K562 (cell line): ENCODE data around the gene ARMC2. TPM values are rescaled to one million over a fixed set of nuclear protein-coding genes. Genes with fewer than 3 reads are reported as not detected.
A peak's percentile ranks its signal among the peaks of the same experiment; 100 is the strongest.

ENCODE experiments used
- ATAC-seq: fragments of 200-7000 bp; cut with Tn5 transposase; 3 replicates; pipeline ENCODE4 v1.9.1; 2020; ENCODE audit warnings: moderate library complexity
- BruUV-seq: library from RNA; stranded (reverse); fragments of 400-500 nt; replicated peaks from 2 replicates; lab custom pipeline; 2021; lab: Mats Ljungman, UMichigan
- CTCF ChIA-PET: fragments of 300-600 bp; formaldehyde crosslinking; extraction: SDS; loops from one replicate; lab custom pipeline; 2021; ENCODE audit warnings: low intra/inter-chr PET ratio; lab: Yijun Ruan, JAX
- POLR2A ChIA-PET: fragments of 300-600, 350-650 bp; sonication (Branson Sonifier 250); formaldehyde crosslinking; extraction: SDS; loops from one replicate; lab custom pipeline; 2021; ENCODE audit warnings: antibody characterized with exemption, inconsistent platforms; lab: Yijun Ruan, JAX
- DNase-seq, 4 experiments: peaks; one replicate each; pipeline versions ENCODE4 v3.0.0 to v3.0.0-alpha.2; 2011 to 2018; ENCODE audit warnings: low spot score in 3 of 4, mixed read lengths in 3 of 4; ENCODE audit errors: extremely low read depth in 1 of 4
- FAIRE-seq: peaks from 2 replicates; lab custom pipeline; 2011; peaks lifted over from hg19 to GRCh38; lab: Jason Lieb, UNC
- H2AFZ ChIP-seq: 2 replicates; pipeline ENCODE4 v1.6.0; 2011; ENCODE audit warnings: low read depth, low read length, control low read depth, inconsistent platforms
- H3K27ac ChIP-seq: fragments of 200-600 bp; 3 replicates; pipeline ENCODE4 v1.8.0; 2011; ENCODE audit warnings: low read depth, mild to moderate bottlenecking, control low read depth, inconsistent platforms, low read length, moderate library complexity, mixed read lengths; ENCODE audit errors: extremely low read depth
- H3K27me3 ChIP-seq, 2 experiments: fragments of 300-600 bp in 1 of 2; 2 replicates in 1 of 2; 3 replicates in 1 of 2; pipeline versions ENCODE4 v1.6.0 to v1.8.0; 2011; ENCODE audit warnings: inconsistent platforms in 2 of 2, low read length in 2 of 2, mild to moderate bottlenecking in 1 of 2, mixed read lengths in 1 of 2, moderate library complexity in 1 of 2; ENCODE audit not compliant: control insufficient read depth in 2 of 2, insufficient read depth in 2 of 2
- H3K36me3 ChIP-seq: fragments of 300-600 bp; 3 replicates; pipeline ENCODE4 v1.8.0; 2011; ENCODE audit warnings: mild to moderate bottlenecking, low read length, inconsistent platforms; ENCODE audit not compliant: control insufficient read depth, insufficient read depth
- H3K4me1 ChIP-seq, 2 experiments: fragments of 200-600 bp in 1 of 2; replicated peaks in 1 of 2; 2 replicates in 1 of 2; 3 replicates in 1 of 2; pipeline versions ENCODE4 v1.5.1 to v1.8.0; 2011; ENCODE audit warnings: inconsistent platforms in 2 of 2, low read length in 2 of 2, mild to moderate bottlenecking in 1 of 2, mixed read lengths in 1 of 2, moderate library complexity in 1 of 2; ENCODE audit not compliant: control insufficient read depth in 2 of 2, insufficient read depth in 2 of 2
- H3K4me2 ChIP-seq: 2 replicates; pipeline ENCODE4 v1.6.1; 2011; ENCODE audit warnings: low read length, control low read depth, inconsistent platforms, mixed read lengths; ENCODE audit not compliant: insufficient read depth
- H3K4me3 ChIP-seq: fragments of 200-600 bp; sonication (generic), shearing (Covaris generic); 2 replicates; pipeline ENCODE4 v1.5.1; 2016; ENCODE audit warnings: control low read depth, inconsistent platforms
- H3K79me2 ChIP-seq: fragments of 200-600 bp; 3 replicates; pipeline ENCODE4 v1.8.0; 2011; ENCODE audit warnings: low read length, inconsistent platforms; ENCODE audit not compliant: control insufficient read depth, insufficient read depth
- H3K9ac ChIP-seq, 2 experiments: 2 replicates each; pipeline versions ENCODE4 v1.6.0 to v1.6.1; 2011; ENCODE audit warnings: low read depth in 2 of 2, low read length in 2 of 2, control low read depth in 1 of 2, inconsistent platforms in 1 of 2, mild to moderate bottlenecking in 1 of 2, mixed read lengths in 1 of 2; ENCODE audit not compliant: insufficient read depth in 1 of 2
- H3K9me1 ChIP-seq: one replicate; pipeline ENCODE4 v1.6.0; 2011; ENCODE audit warnings: inconsistent platforms, mild to moderate bottlenecking, low read length, moderate library complexity; ENCODE audit not compliant: control insufficient read depth, insufficient read depth
- H3K9me3 ChIP-seq: replicated peaks from 2 replicates; pipeline ENCODE4 v1.5.1; 2011; ENCODE audit warnings: low read depth, low read length, inconsistent platforms; ENCODE audit not compliant: control insufficient read depth, insufficient read depth
- H4K20me1 ChIP-seq: replicated peaks from 2 replicates; pipeline ENCODE4 v1.6.1; 2011; ENCODE audit warnings: low read length, inconsistent platforms, mixed read lengths; ENCODE audit not compliant: control insufficient read depth, insufficient read depth
- ATF1 ChIP-seq, 2 experiments: fragments of 450-650 bp in 1 of 2; IDR thresholded peaks; 2 replicates each; pipeline ENCODE4 v1.6.1; 2016; ENCODE audit warnings: missing compliant biosample characterization in 1 of 2, missing genetic modification characterization in 1 of 2
- C11orf30 ChIP-seq: fragments of 450-650 bp; IDR thresholded peaks from 2 replicates; pipeline ENCODE4 v1.6.1; 2016; ENCODE audit warnings: low read depth, mild to moderate bottlenecking
- CBFA2T2 ChIP-seq: fragments of 450-650 bp; conservative IDR thresholded peaks from 2 replicates; pipeline ENCODE4 v1.6.1; 2017; ENCODE audit warnings: mild to moderate bottlenecking
- CBX2 ChIP-seq: fragments of 200-600 bp; sonication (generic); IDR thresholded peaks from one replicate; pipeline ENCODE4 v1.6.1; 2012; ENCODE audit warnings: mild to moderate bottlenecking, low read length, inconsistent platforms; ENCODE audit not compliant: insufficient read depth, poor library complexity, severe bottlenecking
- MAFG ChIP-seq: fragments of 450-650 bp; conservative IDR thresholded peaks from 2 replicates; pipeline ENCODE4 v1.6.1; 2016; ENCODE audit warnings: missing genetic modification characterization, missing compliant biosample characterization
- ZNF133 ChIP-seq: fragments of 250-450 bp; sonication (Bioruptor Pico); IDR thresholded peaks from 2 replicates; pipeline ENCODE4 v1.4.0; 2020; ENCODE audit warnings: mild to moderate bottlenecking
- ZNF316 ChIP-seq: fragments of 450-650 bp; IDR thresholded peaks from 2 replicates; pipeline ENCODE4 v1.6.1; 2016
- WGBS: fragments of 100-300 bp; shearing (Covaris generic); methylation state at CpG from one replicate; pipeline ENCODE4 v1.1.6; 2016; ENCODE audit warnings: low coverage, mixed read lengths; ENCODE audit not compliant: insufficient coverage; ENCODE audit errors: missing lambda C conversion rate; 5-methylcytosine and 5-hydroxymethylcytosine counted together
- in situ Hi-C: fragments of 300-500 bp; cut with MboI; formaldehyde crosslinking; loops from 4 replicates; pipeline ENCODE4 v1.15.0; 2018; ENCODE audit warnings: inconsistent platforms, mixed read lengths
- intact Hi-C: fragments of 100-400 bp; cut with micrococcal nuclease; formaldehyde crosslinking; loops from 2 replicates; pipeline ENCODE4 v1.14.2; 2022
- polyA plus RNA-seq, 8 experiments: library from polyadenylated mRNA; depleted of rRNA in 4 of 8; stranded (reverse) in 5 of 8; unstranded in 3 of 8; fragments of >200 nt; fragmentation: Nextera tagmentation in 2 of 8; fragmentation: Illumina TruSeq in 1 of 8; extraction: Ambion mirVana in 2 of 8; extraction: Trizol in 1 of 8; gene quantifications; 2 replicates each; pipeline versions ENCODE4 v1.2.1 to v1.2.3, GENCODE V29; 2011 to 2014; ENCODE audit warnings: inconsistent platforms in 1 of 8, missing spikeins in 1 of 8
- total RNA-seq, 7 experiments: library from RNA; depleted of rRNA in 6 of 7; stranded (reverse); fragments of >200 nt in 6 of 7; fragmentation: Illumina TruSeq in 2 of 7; extraction: Trizol in 2 of 7; gene quantifications; 2 replicates each; pipeline versions ENCODE4 v1.2.1 to v1.2.3, GENCODE V29; 2011 to 2021; ENCODE audit warnings: low replicate concordance in 1 of 7
- TF ChIP-seq, protein P1 (sequence below): sonication (generic); formaldehyde crosslinking; IDR thresholded peaks from 2 replicates; pipeline ENCODE4 v1.4.0; 2020; ENCODE audit warnings: mild to moderate bottlenecking, missing genetic modification reagents
- TF ChIP-seq, protein P2 (sequence below): fragments of 450-650 bp; conservative IDR thresholded peaks from 2 replicates; pipeline ENCODE4 v1.6.1; 2016; ENCODE audit warnings: missing genetic modification characterization, low read depth, mild to moderate bottlenecking, missing compliant biosample characterization, moderate library complexity
- TF ChIP-seq, protein P3 (sequence below): conservative IDR thresholded peaks from 2 replicates; pipeline ENCODE4 v1.6.1; 2011; ENCODE audit warnings: low read depth, mild to moderate bottlenecking, low read length; ENCODE audit not compliant: control insufficient read depth
- TF ChIP-seq, protein P4 (sequence below): fragments of 450-650 bp; IDR thresholded peaks from 2 replicates; pipeline ENCODE4 v1.6.1; 2018; ENCODE audit warnings: mild to moderate bottlenecking, low read depth; ENCODE audit not compliant: partially characterized antibody

Gene ARMC2
- total and polyA plus RNA-seq, 9 of the 15 experiments (the other 6 are each of a cell fraction or from before 2014, with no cell fraction given) = 0.14 to 3.0 (median 0.82) TPM

DNA sequence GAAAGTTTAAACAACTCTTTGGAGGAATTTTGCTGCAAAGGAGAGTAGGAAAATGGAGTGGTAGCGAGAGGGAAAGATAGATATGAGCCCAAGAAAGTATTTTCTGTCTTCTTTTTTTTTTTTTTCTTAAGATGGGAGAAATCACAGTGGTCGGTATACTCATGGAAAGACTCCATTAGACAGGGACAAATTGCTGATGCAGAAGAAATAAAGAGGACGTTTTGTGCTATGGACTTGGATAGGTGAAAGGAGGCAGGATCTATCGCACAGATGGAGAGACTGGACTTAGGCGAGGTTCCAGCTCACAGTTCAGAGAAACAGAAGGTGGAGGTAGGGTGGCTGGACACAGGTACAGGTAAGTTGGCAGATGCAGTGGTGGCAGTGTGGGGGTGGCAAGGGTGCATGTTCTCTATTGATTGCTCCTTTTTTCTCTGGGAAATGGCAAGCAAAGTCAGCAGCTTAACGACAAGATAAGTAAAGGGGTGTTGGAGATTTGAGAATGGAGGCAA, 44.2 kb upstream of the ARMC2 start:
- no peaks in the 10 kb centered on the region for H3K9me3 ChIP-seq
- H3K79me2 ChIP-seq = no peaks in the 10 kb centered on the region
- H4K20me1 ChIP-seq = 0 out of 2 replicates have a peak, but pooled peaks cover 5% of the 10 kb centered on the region
- no peak overlapping the region for H3K4me3 ChIP-seq
- in situ Hi-C loops = no loop called here
- BruUV-seq = no TSS peak
- CTCF ChIA-PET = no interaction called here
- peaks cover 23 to 50% of the 10 kb centered on the region in 2 experiments for H3K27me3 ChIP-seq
- peak; percentile 37; the same call in 1 of the 2 replicates for TF ChIP-seq MAFG (tag)
- TF ChIP-seq, protein P1, sequence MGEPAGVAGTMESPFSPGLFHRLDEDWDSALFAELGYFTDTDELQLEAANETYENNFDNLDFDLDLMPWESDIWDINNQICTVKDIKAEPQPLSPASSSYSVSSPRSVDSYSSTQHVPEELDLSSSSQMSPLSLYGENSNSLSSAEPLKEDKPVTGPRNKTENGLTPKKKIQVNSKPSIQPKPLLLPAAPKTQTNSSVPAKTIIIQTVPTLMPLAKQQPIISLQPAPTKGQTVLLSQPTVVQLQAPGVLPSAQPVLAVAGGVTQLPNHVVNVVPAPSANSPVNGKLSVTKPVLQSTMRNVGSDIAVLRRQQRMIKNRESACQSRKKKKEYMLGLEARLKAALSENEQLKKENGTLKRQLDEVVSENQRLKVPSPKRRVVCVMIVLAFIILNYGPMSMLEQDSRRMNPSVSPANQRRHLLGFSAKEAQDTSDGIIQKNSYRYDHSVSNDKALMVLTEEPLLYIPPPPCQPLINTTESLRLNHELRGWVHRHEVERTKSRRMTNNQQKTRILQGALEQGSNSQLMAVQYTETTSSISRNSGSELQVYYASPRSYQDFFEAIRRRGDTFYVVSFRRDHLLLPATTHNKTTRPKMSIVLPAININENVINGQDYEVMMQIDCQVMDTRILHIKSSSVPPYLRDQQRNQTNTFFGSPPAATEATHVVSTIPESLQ (CRISPR knock-in tag) = no peak
- TF ChIP-seq, protein P2, sequence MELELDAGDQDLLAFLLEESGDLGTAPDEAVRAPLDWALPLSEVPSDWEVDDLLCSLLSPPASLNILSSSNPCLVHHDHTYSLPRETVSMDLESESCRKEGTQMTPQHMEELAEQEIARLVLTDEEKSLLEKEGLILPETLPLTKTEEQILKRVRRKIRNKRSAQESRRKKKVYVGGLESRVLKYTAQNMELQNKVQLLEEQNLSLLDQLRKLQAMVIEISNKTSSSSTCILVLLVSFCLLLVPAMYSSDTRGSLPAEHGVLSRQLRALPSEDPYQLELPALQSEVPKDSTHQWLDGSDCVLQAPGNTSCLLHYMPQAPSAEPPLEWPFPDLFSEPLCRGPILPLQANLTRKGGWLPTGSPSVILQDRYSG (tag) = no peak
- TF ChIP-seq, protein P3, sequence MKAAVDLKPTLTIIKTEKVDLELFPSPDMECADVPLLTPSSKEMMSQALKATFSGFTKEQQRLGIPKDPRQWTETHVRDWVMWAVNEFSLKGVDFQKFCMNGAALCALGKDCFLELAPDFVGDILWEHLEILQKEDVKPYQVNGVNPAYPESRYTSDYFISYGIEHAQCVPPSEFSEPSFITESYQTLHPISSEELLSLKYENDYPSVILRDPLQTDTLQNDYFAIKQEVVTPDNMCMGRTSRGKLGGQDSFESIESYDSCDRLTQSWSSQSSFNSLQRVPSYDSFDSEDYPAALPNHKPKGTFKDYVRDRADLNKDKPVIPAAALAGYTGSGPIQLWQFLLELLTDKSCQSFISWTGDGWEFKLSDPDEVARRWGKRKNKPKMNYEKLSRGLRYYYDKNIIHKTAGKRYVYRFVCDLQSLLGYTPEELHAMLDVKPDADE = no peak
- peak; percentile 70 for TF ChIP-seq ZNF316
- TF ChIP-seq ZNF133 (CRISPR knock-in tag) = no peak
- TF ChIP-seq CBFA2T2 = no peak
- TF ChIP-seq, protein P4, sequence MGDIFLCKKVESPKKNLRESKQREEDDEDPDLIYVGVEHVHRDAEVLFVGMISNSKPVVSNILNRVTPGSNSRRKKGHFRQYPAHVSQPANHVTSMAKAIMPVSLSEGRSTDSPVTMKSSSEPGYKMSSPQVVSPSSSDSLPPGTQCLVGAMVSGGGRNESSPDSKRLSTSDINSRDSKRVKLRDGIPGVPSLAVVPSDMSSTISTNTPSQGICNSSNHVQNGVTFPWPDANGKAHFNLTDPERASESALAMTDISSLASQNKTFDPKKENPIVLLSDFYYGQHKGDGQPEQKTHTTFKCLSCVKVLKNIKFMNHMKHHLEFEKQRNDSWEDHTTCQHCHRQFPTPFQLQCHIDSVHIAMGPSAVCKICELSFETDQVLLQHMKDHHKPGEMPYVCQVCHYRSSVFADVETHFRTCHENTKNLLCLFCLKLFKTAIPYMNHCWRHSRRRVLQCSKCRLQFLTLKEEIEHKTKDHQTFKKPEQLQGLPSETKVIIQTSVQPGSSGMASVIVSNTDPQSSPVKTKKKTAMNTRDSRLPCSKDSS = no peak
- TF ChIP-seq ATF1 (CRISPR knock-in tag; IDR thresholded peaks at IDR 0.05) = no peak
- TF ChIP-seq ATF1 (tag; IDR thresholded peaks at IDR 0.05) = no peak
- TF ChIP-seq CBX2 = no peak
- peak; percentile 53; the same call in 1 of the 2 replicates for TF ChIP-seq C11orf30
- no peaks in the 10 kb centered on the region for H3K4me1 ChIP-seq
- H3K27ac ChIP-seq = no peak overlapping the region
- WGBS = 0% methylated on average over 6 of the region's 6 CpGs
- no peak overlapping the region for H3K4me2 ChIP-seq
- H3K36me3 ChIP-seq = no peaks in the 10 kb centered on the region
- FAIRE-seq = no peak
- H3K9ac ChIP-seq = no peak overlapping the region
- no peak for DNase-seq
- no peaks in the 10 kb centered on the region for H3K9me1 ChIP-seq
- POLR2A ChIA-PET = no interaction called here
- no peak for ATAC-seq
- H2AFZ ChIP-seq = no peak overlapping the region
- intact Hi-C loops = no loop called here
